Measurements from ENCODE around the gene ATP5PD.
"Not testable (repeated sequence)": the region's sequence is repeated elsewhere in the genome, so short reads cannot be mapped to it uniquely, and the experiment has no call there.

GRCh38 chr17:75006084-75006483, 40.7 kb downstream of the ATP5PD start:
- not testable (repeated sequence) for TF ChIP-seq CTCF (IDR thresholded peaks at IDR 0.05); POLR2AphosphoS5 (IDR thresholded peaks at IDR 0.05; ENCODE audit: low read depth, low read length)

Measured in Panc1 (cell line).